PFSK-1 (cell line): ENCODE results near the gene NABP2. TPM values are rescaled to one million over a fixed set of nuclear protein-coding genes. Genes with fewer than 3 reads are reported as not detected.
A peak's percentile ranks its signal among the peaks of the same experiment; 100 is the strongest.

Experiments
- FOXP2 ChIP-seq: optimal IDR thresholded peaks from 2 replicates; pipeline ENCODE3; 2011; ENCODE audit warnings: borderline replicate concordance, control low read depth, inconsistent platforms; ENCODE audit not compliant: insufficient read depth; ENCODE audit errors: extremely low read length, extremely low read depth
- POLR2AphosphoS5 ChIP-seq: IDR thresholded peaks from 2 replicates; pipeline ENCODE4 v1.6.1; 2012; ENCODE audit warnings: low read depth, mild to moderate bottlenecking, control low read depth, low read length, moderate library complexity
- SIN3A ChIP-seq: IDR thresholded peaks from 2 replicates; pipeline ENCODE4 v1.6.1; 2012; ENCODE audit warnings: mild to moderate bottlenecking, low read length, moderate library complexity, borderline replicate concordance; ENCODE audit not compliant: insufficient read depth
- TAF1 ChIP-seq: IDR thresholded peaks from 2 replicates; pipeline ENCODE4 v1.6.1; 2012; ENCODE audit warnings: low read length, control low read depth, borderline replicate concordance; ENCODE audit not compliant: insufficient read depth
- polyA plus RNA-seq: library from polyadenylated mRNA; unstranded; fragments of >200 nt; gene quantifications from one replicate; pipeline ENCODE4 v1.2.1, GENCODE V29; 2012; ENCODE audit warnings: low read depth, missing spikeins; ENCODE audit not compliant: insufficient read length
- TF ChIP-seq, protein P1 (sequence below), 2 experiments: IDR thresholded peaks; 2 replicates each; pipeline versions ENCODE4 v1.6.1 to v1.8.0; 2011 to 2012; ENCODE audit warnings: low read depth in 2 of 2, low read length in 2 of 2, control low read depth in 1 of 2, inconsistent platforms in 1 of 2, mild to moderate bottlenecking in 1 of 2, moderate library complexity in 1 of 2; ENCODE audit not compliant: insufficient read depth in 1 of 2

NABP2 gene
- 59.3 TPM for polyA plus RNA-seq

- 0 out of 2 replicates have a peak, but pooled peaks have one; percentile 64 for TF ChIP-seq TAF1
- TF ChIP-seq, protein P1, sequence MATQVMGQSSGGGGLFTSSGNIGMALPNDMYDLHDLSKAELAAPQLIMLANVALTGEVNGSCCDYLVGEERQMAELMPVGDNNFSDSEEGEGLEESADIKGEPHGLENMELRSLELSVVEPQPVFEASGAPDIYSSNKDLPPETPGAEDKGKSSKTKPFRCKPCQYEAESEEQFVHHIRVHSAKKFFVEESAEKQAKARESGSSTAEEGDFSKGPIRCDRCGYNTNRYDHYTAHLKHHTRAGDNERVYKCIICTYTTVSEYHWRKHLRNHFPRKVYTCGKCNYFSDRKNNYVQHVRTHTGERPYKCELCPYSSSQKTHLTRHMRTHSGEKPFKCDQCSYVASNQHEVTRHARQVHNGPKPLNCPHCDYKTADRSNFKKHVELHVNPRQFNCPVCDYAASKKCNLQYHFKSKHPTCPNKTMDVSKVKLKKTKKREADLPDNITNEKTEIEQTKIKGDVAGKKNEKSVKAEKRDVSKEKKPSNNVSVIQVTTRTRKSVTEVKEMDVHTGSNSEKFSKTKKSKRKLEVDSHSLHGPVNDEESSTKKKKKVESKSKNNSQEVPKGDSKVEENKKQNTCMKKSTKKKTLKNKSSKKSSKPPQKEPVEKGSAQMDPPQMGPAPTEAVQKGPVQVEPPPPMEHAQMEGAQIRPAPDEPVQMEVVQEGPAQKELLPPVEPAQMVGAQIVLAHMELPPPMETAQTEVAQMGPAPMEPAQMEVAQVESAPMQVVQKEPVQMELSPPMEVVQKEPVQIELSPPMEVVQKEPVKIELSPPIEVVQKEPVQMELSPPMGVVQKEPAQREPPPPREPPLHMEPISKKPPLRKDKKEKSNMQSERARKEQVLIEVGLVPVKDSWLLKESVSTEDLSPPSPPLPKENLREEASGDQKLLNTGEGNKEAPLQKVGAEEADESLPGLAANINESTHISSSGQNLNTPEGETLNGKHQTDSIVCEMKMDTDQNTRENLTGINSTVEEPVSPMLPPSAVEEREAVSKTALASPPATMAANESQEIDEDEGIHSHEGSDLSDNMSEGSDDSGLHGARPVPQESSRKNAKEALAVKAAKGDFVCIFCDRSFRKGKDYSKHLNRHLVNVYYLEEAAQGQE (IDR thresholded peaks at IDR 0.05; ENCODE audit: insufficient read depth in 1 of 2, low read depth in 2 of 2, low read length in 2 of 2): peak; percentile 28 to 54; a peak in 1 of 4 replicates
- peak; percentile 40; the same call in 1 of the 2 replicates for TF ChIP-seq POLR2AphosphoS5
- peak; percentile 86 for TF ChIP-seq FOXP2
- TF ChIP-seq SIN3A: 0 out of 2 replicates have a peak, but pooled peaks have one; percentile 62
These were observed at the start of gene NABP2 for GRCh38 chr12:56224102-56224701. NABP2 (plus strand) TSS chr12:56224342; CDS start chr12:56224857, 515 bp downstream.

- TF ChIP-seq POLR2AphosphoS5: 0 out of 2 replicates have a peak, but pooled peaks have one; percentile 24
- TF ChIP-seq SIN3A: no peak
These were observed 45.8 kb upstream of the NABP2 start for GRCh38 chr12:56178347-56178746.

DNA sequence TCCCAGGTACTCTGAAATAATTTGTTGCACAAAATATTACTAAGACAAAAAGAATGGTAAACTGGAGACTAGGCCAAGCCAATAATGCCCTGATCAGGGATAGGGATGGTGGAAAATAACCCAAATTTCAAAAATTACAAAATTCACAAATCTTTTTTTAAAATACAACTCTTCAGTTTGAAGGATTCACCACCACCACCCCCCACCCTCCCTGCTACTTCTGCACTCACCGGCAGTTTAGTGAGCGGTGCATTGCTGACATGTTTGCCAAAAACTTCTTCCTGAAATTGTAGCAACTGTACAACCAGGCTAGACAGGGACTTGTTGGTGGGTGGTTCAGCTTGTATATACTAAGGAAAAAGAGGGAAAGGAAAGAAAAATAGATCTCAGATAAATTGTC lies 37.2 kb upstream of the NABP2 start:
- TF ChIP-seq SIN3A: no peak
- TF ChIP-seq TAF1: no peak
- TF ChIP-seq FOXP2: no peak
- TF ChIP-seq, protein P1 (IDR thresholded peaks at IDR 0.05; ENCODE audit: insufficient read depth in 1 of 2, low read depth in 2 of 2, low read length in 2 of 2): no peak
- no peak for TF ChIP-seq POLR2AphosphoS5

DNA sequence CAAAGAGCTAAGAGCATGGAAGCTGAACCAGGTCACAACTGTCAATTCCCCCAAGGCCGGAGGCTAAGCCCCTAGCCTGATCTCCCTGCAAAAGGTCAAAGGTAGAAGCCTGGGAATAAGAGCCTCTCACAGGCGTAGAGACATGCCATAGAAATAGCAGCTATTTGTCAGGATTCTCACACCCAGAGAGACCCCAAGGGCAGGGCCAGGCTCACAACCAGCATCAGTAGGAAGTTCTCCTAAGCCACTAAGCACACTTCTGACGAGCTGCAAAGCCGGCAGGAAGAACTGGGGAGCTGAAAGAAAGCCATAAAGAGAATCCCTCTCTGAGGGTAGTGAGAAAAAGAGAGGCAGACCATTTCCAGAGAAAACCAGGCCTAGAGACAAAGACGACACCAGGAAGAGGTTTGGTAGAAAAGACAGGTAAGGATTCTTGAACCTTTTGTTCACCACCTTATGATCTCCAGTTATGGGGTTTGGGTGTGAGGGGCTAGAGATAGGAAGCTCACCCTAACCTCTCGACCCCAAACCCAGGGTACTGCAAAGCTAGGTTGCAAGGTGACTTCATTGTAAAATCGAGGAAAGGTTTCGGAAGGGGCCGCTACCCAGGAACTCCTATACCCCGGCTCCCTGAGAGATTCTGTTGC lies 35.9 kb upstream of the NABP2 start:
- TF ChIP-seq SIN3A (no peak), TAF1 (no peak), POLR2AphosphoS5 (no peak), FOXP2 (no peak)
- TF ChIP-seq, protein P1 (IDR thresholded peaks at IDR 0.05; ENCODE audit: insufficient read depth in 1 of 2, low read depth in 2 of 2, low read length in 2 of 2): no peak

GRCh38 chr12:56188778-56189098 lies 35.4 kb upstream of the NABP2 start:
- TF ChIP-seq FOXP2: no peak
- TF ChIP-seq SIN3A: no peak
- TF ChIP-seq, protein P1 (IDR thresholded peaks at IDR 0.05; ENCODE audit: insufficient read depth in 1 of 2, low read depth in 2 of 2, low read length in 2 of 2): no peak
- TF ChIP-seq TAF1: no peak
- no peak for TF ChIP-seq POLR2AphosphoS5
